NCI-H526 treated with DMSO at 0.1 percent for 48 hours (cell line): ENCODE results near the gene STIP1.

Experiments used
- DNase-seq: peaks from one replicate; lab custom pipeline; 2025; lab: John Stamatoyannopoulos, UW

The STIP1 gene

GRCh38 chr11:64185693-64186491, at the start of gene STIP1:
STIP1 (plus strand) TSS chr11:64186171; CDS start chr11:64186262, 91 bp downstream.
- peak; percentile 100 for DNase-seq

- DNase-seq = no peak
Measured at GRCh38 chr11:64136765-64137441, 49.1 kb upstream of the STIP1 start.

- DNase-seq = no peak
Measured at GRCh38 chr11:64138398-64138797, 47.6 kb upstream of the STIP1 start.

GRCh38 chr11:64139049-64139448, 46.9 kb upstream of the STIP1 start:
- no peak for DNase-seq

- no peak for DNase-seq
Measured at GRCh38 chr11:64140082-64140481, 45.9 kb upstream of the STIP1 start.

GRCh38 chr11:64141081-64141783, 44.7 kb upstream of the STIP1 start:
- DNase-seq = no peak

GRCh38 chr11:64144587-64145472, 41.1 kb upstream of the STIP1 start:
- DNase-seq = no peak

GRCh38 chr11:64146036-64146955, 39.7 kb upstream of the STIP1 start:
- DNase-seq = peak; percentile 25

- DNase-seq = peak; percentile 56
Measured at GRCh38 chr11:64148226-64148916, 37.6 kb upstream of the STIP1 start.

- no peak for DNase-seq
Measured at GRCh38 chr11:64148917-64149617, 36.9 kb upstream of the STIP1 start.

- no peak for DNase-seq
Measured at GRCh38 chr11:64150051-64150450, 35.9 kb upstream of the STIP1 start.

GRCh38 chr11:64150481-64151239, 35.3 kb upstream of the STIP1 start:
- DNase-seq = no peak

GRCh38 chr11:64151337-64151736, 34.6 kb upstream of the STIP1 start:
- DNase-seq = no peak

- peak; percentile 6 for DNase-seq
Measured at GRCh38 chr11:64152841-64153691, 32.9 kb upstream of the STIP1 start.

- no peak for DNase-seq
Measured at GRCh38 chr11:64153812-64154211, 32.2 kb upstream of the STIP1 start.

- DNase-seq = no peak
Measured at GRCh38 chr11:64156235-64157011, 29.5 kb upstream of the STIP1 start.
